Measurements from ENCODE around the gene SUGCT.

DNA sequence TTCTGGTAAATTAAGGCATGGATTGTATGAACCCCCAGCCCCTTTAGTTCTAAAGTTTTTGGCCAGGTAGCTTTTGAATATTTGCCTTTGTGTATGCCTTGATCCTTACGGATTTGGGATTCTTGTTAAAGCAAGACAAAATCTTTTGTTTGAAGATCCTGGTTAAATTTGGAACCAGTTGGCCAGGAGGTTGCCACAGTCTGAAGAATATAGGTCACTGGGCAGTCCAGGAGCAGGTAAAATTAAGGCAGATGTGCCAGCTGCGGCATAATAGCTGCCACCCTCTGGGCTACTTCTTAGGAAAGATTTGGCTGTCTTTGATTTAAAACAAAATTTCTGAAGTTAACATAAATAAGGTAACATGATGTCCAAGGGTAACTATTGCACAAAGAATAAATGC, 192.3 kb downstream of the SUGCT start:
- TF ChIP-seq, protein P1, sequence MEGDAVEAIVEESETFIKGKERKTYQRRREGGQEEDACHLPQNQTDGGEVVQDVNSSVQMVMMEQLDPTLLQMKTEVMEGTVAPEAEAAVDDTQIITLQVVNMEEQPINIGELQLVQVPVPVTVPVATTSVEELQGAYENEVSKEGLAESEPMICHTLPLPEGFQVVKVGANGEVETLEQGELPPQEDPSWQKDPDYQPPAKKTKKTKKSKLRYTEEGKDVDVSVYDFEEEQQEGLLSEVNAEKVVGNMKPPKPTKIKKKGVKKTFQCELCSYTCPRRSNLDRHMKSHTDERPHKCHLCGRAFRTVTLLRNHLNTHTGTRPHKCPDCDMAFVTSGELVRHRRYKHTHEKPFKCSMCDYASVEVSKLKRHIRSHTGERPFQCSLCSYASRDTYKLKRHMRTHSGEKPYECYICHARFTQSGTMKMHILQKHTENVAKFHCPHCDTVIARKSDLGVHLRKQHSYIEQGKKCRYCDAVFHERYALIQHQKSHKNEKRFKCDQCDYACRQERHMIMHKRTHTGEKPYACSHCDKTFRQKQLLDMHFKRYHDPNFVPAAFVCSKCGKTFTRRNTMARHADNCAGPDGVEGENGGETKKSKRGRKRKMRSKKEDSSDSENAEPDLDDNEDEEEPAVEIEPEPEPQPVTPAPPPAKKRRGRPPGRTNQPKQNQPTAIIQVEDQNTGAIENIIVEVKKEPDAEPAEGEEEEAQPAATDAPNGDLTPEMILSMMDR (IDR thresholded peaks at IDR 0.05), result no peak
- TF ChIP-seq POLR2A (IDR thresholded peaks at IDR 0.05), result no peak
